Spleen (tissue), 7 donors: Measurements from ENCODE around the gene RNF150.

Source experiments
- POLR2A ChIP-seq, 3 donors: fragments of 450-650 bp; IDR thresholded peaks; one replicate each; pipeline ENCODE4 v1.5.1; 2017; ENCODE audit warnings: antibody characterized with exemption in 3 of 3, mild to moderate bottlenecking in 1 of 3
- TF ChIP-seq, protein P1 (sequence below), 11 experiments: fragments of 200-600 bp in 7 of 11; fragments of 450-650 bp in 4 of 11; sonication (generic) in 4 of 11; IDR thresholded peaks in 8 of 11; conservative IDR thresholded peaks in 3 of 11; 1 replicate in 7 of 11; 2 replicates in 4 of 11; pipeline versions ENCODE4 v1.4.0 to v1.8.0; 2016 to 2021; ENCODE audit warnings: antibody characterized with exemption in 11 of 11, inconsistent platforms in 4 of 11, mild to moderate bottlenecking in 1 of 11
- donor health status: DM: no; HTN: no; CAD: no; lungs with moderate emphysema.
- donor health status: DM: no; HTN: no; CAD: no.
- donor health status: DM: no; HTN: no; CAD: no.

DNA sequence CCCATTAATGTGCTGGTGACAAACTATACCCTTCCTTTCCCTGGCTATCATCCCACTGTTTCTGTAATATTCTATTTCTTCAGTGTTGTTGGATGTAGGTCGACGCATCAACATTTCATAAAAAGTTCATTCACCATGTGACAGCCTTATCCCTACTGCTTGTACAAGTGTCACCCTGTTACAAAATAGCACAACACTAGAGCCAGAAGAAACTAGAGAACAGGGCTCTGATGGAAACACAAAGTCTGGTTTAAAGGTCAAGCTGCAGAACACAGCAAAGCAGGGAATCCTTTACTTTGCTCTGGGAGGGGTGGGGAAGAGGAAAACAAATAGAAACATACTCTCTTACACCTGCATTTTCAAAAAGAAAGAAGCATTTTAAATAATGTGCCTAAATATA is 245.8 kb downstream of the RNF150 start:
- TF ChIP-seq, protein P1, sequence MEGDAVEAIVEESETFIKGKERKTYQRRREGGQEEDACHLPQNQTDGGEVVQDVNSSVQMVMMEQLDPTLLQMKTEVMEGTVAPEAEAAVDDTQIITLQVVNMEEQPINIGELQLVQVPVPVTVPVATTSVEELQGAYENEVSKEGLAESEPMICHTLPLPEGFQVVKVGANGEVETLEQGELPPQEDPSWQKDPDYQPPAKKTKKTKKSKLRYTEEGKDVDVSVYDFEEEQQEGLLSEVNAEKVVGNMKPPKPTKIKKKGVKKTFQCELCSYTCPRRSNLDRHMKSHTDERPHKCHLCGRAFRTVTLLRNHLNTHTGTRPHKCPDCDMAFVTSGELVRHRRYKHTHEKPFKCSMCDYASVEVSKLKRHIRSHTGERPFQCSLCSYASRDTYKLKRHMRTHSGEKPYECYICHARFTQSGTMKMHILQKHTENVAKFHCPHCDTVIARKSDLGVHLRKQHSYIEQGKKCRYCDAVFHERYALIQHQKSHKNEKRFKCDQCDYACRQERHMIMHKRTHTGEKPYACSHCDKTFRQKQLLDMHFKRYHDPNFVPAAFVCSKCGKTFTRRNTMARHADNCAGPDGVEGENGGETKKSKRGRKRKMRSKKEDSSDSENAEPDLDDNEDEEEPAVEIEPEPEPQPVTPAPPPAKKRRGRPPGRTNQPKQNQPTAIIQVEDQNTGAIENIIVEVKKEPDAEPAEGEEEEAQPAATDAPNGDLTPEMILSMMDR (IDR thresholded peaks at IDR 0.05 in 8 of 11, conservative IDR thresholded peaks at IDR 0.05 in 3 of 11) = no peak
- TF ChIP-seq POLR2A (IDR thresholded peaks at IDR 0.05) = no peak
